Measurements from ENCODE around the gene EEF2.

DNA sequence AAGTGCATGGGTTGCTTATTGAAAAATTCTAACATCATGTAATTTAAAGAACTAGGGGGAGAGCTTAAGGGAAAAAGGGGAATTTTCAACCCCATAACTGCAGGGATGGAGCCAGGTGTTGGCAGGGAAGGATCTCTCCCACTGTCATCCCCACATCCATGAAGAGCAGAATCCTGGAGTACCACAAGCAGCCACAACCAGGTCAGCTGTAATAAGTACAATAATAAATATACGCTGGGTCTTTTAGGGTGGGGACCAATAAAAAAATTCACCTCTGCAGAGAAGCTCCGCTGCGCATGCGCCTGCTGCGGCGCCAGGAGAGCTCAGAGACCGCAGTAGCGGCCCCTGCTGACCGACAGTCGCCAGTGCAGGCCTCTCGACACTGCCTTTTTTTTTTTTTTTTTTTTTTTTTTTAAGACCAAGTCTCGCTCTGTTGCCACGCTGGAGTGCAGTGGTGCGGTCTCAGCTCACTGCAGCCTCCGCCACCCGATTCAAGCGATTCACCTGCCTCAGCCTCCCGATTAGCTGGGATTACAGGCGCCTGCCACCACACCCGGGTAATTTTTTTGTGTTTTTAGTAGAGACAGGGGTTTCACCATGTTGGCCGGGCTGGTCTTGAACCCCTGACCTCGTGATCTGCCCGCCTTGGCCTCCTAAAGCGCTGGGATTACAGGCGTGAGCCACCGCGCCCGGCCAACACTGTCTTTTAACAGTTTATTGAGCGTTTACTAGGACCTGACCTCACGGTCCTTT lies 2.5 kb upstream of the EEF2 start:
- no peak for TF ChIP-seq POLR2A (IDR thresholded peaks at IDR 0.05)
- TF ChIP-seq, protein P1, sequence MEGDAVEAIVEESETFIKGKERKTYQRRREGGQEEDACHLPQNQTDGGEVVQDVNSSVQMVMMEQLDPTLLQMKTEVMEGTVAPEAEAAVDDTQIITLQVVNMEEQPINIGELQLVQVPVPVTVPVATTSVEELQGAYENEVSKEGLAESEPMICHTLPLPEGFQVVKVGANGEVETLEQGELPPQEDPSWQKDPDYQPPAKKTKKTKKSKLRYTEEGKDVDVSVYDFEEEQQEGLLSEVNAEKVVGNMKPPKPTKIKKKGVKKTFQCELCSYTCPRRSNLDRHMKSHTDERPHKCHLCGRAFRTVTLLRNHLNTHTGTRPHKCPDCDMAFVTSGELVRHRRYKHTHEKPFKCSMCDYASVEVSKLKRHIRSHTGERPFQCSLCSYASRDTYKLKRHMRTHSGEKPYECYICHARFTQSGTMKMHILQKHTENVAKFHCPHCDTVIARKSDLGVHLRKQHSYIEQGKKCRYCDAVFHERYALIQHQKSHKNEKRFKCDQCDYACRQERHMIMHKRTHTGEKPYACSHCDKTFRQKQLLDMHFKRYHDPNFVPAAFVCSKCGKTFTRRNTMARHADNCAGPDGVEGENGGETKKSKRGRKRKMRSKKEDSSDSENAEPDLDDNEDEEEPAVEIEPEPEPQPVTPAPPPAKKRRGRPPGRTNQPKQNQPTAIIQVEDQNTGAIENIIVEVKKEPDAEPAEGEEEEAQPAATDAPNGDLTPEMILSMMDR (IDR thresholded peaks at IDR 0.05) = peak; percentile 72 to 86 (median 82)

Measured in adrenal gland (tissue), 5 donors.